Astrocyte of the spinal cord (primary cell): ENCODE results near the gene METRN.
A peak's percentile ranks its signal among the peaks of the same experiment; 100 is the strongest.

Experiments used
- DNase-seq: peaks from one replicate; pipeline ENCODE4 v3.0.0; 2011; ENCODE audit warnings: low read depth, low spot score
- H3K4me3 ChIP-seq: 2 replicates; pipeline ENCODE4 v1.5.1; 2011; ENCODE audit warnings: low read depth, mild to moderate bottlenecking, low read length, moderate library complexity
- CTCF ChIP-seq: IDR thresholded peaks from 2 replicates; pipeline ENCODE4 v1.5.1; 2012; ENCODE audit warnings: low read depth, mild to moderate bottlenecking, low read length, inconsistent platforms
- in situ Hi-C: cut with HindIII; loops from 2 replicates; pipeline ENCODE4 v1.10.0; 2017; ENCODE audit warnings: low sequenced_read_pairs

Gene METRN

GRCh38 chr16:721765-722540, 7.0 kb downstream of the METRN start:
- no peak for DNase-seq
- peak overlapping the region; percentile 65 for H3K4me3 ChIP-seq
- no peak for TF ChIP-seq CTCF
- in situ Hi-C loops, result no loop called here

- H3K4me3 ChIP-seq, result no peak overlapping the region
- in situ Hi-C loops, result no loop called here
- TF ChIP-seq CTCF, result no peak
- no peak for DNase-seq
Measured at GRCh38 chr16:722835-723633, 8.1 kb downstream of the METRN start.

GRCh38 chr16:723695-724094, 8.8 kb downstream of the METRN start:
- DNase-seq, result no peak
- H3K4me3 ChIP-seq, result no peak overlapping the region
- no peak for TF ChIP-seq CTCF
- in situ Hi-C loops, result no loop called here

GRCh38 chr16:724188-725040, 9.5 kb downstream of the METRN start:
- H3K4me3 ChIP-seq, result no peak overlapping the region
- in situ Hi-C loops, result no loop called here
- DNase-seq, result no peak
- TF ChIP-seq CTCF, result no peak

GRCh38 chr16:725041-725376, 10.1 kb downstream of the METRN start:
- DNase-seq, result no peak
- in situ Hi-C loops, result no loop called here
- no peak overlapping the region for H3K4me3 ChIP-seq
- no peak for TF ChIP-seq CTCF

GRCh38 chr16:725463-726187, 10.7 kb downstream of the METRN start:
- in situ Hi-C loops, result no loop called here
- TF ChIP-seq CTCF, result no peak
- no peak for DNase-seq
- no peak overlapping the region for H3K4me3 ChIP-seq
